Right ventricle myocardium superior (tissue), 1 donor: ENCODE results near the gene ZNF768. TPM values are rescaled to one million over a fixed set of nuclear protein-coding genes. Genes with fewer than 3 reads are reported as not detected.
"Not testable (repeated sequence)": the region's sequence is repeated elsewhere in the genome, so short reads cannot be mapped to it uniquely, and the experiment has no call there.

Source experiments
- ATAC-seq: fragments of 200-7000 bp; cut with Tn5 transposase; one replicate; pipeline ENCODE4 v1.9.1; 2020; ENCODE audit warnings: mild to moderate bottlenecking; ENCODE audit not compliant: poor library complexity
- DNase-seq: peaks from one replicate; pipeline ENCODE4 v3.0.0-alpha.2; 2020
- intact Hi-C: fragments of 100-400 bp; cut with DNase I; formaldehyde crosslinking; loops from one replicate; pipeline ENCODE4 v1.11.2; 2022
- total RNA-seq: library from RNA; stranded (reverse); fragmentation: NEBNext Ultra II Directional; extraction: Animal tissue kit (Norgen Biotek cat#: 25700); gene quantifications from one replicate; pipeline ENCODE4 v1.2.1, GENCODE V29; 2021
- donor health status: DM: no; HTN: yes; CAD: no; lungs with severe emphysema.

The ZNF768 gene
- total RNA-seq, 1 donor from 2014 or later: 71.7 TPM

GRCh38 chr16:30522702-30523463, 3.5 kb downstream of the ZNF768 start:
- DNase-seq, ATAC-seq: not testable (repeated sequence)
- intact Hi-C loops: loop anchor here (10.0 kb wide), 1 partner anchor 78 kb away; the partner anchor contains the start of gene SEPHS2

- intact Hi-C loops: loop anchor here (10.0 kb wide), 1 partner anchor 77 kb away; the partner anchor contains the start of gene SEPHS2
- DNase-seq: no peak
- no peak for ATAC-seq
These were observed 4.3 kb downstream of the ZNF768 start for GRCh38 chr16:30521873-30522641.

DNA sequence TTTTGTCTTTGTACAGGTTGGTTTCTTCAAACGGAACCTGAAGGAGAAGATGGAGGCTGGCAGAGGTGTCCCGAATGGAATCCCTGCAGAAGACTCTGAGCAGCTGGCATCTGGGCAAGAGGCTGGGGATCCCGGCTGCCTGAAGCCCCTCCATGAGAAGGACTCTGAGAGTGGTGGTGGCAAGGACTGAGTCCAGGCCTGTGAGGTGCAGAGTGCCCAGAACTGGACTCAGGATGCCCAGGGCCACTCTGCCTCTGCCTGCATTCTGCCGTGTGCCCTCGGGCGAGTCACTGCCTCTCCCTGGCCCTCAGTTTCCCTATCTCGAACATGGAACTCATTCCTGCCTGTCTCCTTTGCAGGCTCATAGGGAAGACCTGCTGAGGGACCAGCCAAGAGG, 4.9 kb downstream of the ZNF768 start:
- DNase-seq (no peak), ATAC-seq (no peak)
- intact Hi-C loops: loop anchor here (10.0 kb wide), 1 partner anchor 77 kb away; the partner anchor contains the start of gene SEPHS2

- no peak for DNase-seq
- intact Hi-C loops: loop anchor here (10.0 kb wide), 1 partner anchor 75 kb away; the partner anchor contains the start of gene SEPHS2
These were observed 7.0 kb downstream of the ZNF768 start for GRCh38 chr16:30519120-30520049.

DNA sequence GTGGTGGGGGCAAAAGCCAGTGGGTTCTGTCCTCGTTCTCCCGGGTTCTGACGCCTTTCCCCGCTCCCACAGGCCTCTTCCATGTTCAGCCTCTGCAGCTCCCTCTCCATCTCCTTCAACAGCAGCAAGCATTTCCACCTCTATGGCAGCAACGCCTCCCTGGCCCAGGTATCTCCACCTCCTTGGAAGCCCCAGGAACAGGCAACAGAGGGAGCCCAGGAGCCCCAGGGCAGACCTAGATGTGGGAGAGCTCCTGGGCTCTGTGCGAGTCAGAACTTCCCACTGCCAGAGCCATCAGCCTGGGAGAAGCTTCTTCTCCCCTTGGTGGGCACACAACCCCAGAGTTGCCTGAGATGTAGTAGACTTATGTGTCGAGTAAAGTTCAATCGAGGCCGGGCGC, 7.8 kb downstream of the ZNF768 start:
- no peak for ATAC-seq
- intact Hi-C loops: no loop called here
- DNase-seq: no peak

More at GRCh38 chr16:30519120-30520049, 7.0 kb downstream of the ZNF768 start:
- no peak for ATAC-seq

DNA sequence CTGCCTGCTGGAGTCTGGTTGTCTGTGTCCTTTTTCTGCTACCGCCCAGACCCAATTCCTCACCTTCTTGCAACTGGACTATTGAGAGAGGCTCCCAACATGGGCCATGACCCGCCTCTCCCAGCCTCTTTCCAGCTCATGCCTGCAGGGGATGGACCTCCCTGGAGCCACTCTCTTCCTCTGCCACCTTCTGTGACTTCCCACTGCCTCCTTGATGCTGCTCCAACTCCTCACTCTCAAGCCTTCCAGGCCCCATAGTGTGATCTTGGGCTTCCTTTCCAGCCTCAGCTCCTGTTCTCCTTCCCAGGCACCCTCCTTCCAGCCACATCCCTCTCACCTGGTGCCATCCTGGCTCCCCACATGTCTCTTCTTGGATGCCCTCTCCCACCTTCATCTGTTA, 11.1 kb downstream of the ZNF768 start:
- DNase-seq (no peak), ATAC-seq (no peak)
- intact Hi-C loops: no loop called here

- no peak for ATAC-seq
- no peak for DNase-seq
- intact Hi-C loops: no loop called here
These were observed 14.9 kb downstream of the ZNF768 start for GRCh38 chr16:30511509-30511908.

- no peak for DNase-seq
- intact Hi-C loops: no loop called here
- ATAC-seq: no peak
These were observed 15.9 kb downstream of the ZNF768 start for GRCh38 chr16:30510376-30510938.

- DNase-seq (no peak), ATAC-seq (no peak)
- intact Hi-C loops: no loop called here
These were observed 17.1 kb downstream of the ZNF768 start for GRCh38 chr16:30509081-30509765.

- no peak for ATAC-seq
These were observed 22.7 kb downstream of the ZNF768 start for GRCh38 chr16:30503403-30504296.

DNA sequence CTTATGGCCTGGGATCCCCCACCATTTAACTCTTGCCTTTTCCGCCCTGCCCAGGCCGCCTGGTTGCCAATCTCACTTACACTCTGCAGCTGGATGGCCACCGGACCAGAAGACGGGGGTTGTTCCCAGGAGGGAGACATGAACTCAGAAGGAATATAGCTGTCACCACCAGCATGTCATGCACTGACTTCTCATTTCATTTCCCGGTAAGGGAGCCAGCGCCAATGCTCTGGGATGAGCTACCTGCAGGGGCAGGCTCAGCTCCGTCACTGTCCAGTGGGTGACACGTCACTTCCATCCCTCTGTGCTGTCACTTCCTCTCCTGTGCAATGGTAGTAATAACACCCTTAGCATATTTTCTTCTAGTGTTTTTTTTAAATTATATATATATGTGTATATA, 27.1 kb downstream of the ZNF768 start:
- ATAC-seq: no peak
- DNase-seq: no peak
- intact Hi-C loops: no loop called here

More at GRCh38 chr16:30503403-30504296, 22.7 kb downstream of the ZNF768 start:
- intact Hi-C loops: no loop called here
- DNase-seq: no peak

- intact Hi-C loops: no loop called here
- DNase-seq (no peak), ATAC-seq (no peak)
These were observed 31.7 kb downstream of the ZNF768 start for GRCh38 chr16:30494709-30495108.

DNA sequence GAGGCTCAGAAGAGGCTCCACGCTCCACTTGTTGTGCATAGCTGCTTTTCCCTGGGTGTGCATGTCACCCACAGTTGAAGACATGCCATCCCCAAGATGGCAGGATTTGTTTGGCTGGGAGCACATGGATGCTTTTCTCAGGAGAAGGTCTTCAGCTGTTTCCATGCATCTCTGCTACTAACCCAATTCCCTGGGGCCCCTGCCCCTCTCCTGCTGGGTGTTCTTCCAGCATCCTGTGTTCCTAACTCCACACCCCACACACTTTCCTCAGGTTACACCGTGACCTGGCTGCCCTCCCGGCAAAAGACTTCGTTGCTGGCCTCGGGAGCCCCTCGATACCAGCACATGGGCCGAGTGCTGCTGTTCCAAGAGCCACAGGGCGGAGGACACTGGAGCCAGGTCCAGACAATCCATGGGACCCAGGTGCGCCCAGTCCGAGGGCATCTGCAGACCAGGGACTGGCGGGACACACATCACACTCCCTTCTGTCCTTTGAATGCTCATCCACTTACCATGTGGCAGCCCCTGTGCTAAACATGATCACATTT, 32.4 kb downstream of the ZNF768 start:
- ATAC-seq: no peak
- intact Hi-C loops: no loop called here

DNA sequence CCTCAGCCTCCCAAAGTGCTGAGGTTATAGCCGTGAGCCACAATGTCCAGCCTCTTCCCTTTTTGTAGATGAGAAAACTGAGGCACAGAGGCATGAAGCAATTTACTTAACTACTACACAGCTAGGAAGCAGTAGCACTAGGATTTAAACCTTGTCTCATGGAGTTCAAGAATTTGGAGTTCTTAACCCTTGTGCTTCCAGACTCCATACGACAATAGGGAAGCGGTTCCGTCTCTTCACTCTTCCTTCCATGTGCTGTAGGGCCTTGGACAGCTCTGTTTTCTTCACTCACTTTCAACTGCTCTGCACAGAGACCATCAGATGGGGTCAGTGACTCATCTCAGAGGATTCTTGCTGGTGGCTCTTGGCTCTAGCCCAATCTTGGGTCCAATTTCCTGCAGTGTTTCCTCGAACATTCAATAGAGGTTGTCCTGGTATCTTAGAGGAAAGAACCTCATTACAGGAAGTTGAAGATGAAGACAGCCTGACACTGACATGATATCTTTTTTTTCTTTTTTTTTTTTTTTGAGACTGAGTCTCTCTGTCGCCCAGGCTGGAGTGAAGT, 34.5 kb downstream of the ZNF768 start:
- DNase-seq (no peak), ATAC-seq (no peak)
- intact Hi-C loops: no loop called here

More for the DNA sequence above, 32.4 kb downstream of the ZNF768 start:
- DNase-seq: no peak

- intact Hi-C loops: no loop called here
- ATAC-seq (no peak), DNase-seq (no peak)
These were observed 35.1 kb downstream of the ZNF768 start for GRCh38 chr16:30491229-30491628.

DNA sequence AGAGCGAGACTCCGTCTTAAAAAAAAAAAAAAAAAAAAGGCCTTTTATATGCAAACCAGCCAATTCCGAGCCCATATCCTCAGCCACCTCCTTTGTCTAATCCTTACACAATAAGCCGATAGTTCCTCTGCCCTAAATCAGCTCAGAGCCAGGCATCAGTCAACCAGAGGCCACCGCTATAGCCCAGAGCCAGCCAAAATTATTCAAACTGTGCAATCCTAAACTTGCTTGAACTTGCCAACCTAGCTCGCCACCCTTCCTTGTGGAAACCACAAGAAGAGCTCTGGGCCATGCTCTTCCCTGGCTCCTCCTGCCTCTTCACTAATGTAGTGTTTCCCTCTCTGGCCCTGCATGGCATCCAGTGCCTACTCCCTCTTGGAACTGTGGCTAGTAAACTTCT, 36.2 kb downstream of the ZNF768 start:
- DNase-seq (no peak), ATAC-seq (no peak)
- intact Hi-C loops: no loop called here
